Right lobe of liver (tissue), 6 donors: Measurements from ENCODE around the gene MRPS34. TPM values are rescaled to one million over a fixed set of nuclear protein-coding genes. Genes with fewer than 3 reads are reported as not detected.
A peak's percentile ranks its signal among the peaks of the same experiment; 100 is the strongest.

ENCODE experiments used
- ATAC-seq, 4 donors: fragments of 200-7000 bp; cut with Tn5 transposase; one replicate each; pipeline ENCODE4 v1.9.1; 2020; ENCODE audit warnings: mild to moderate bottlenecking in 4 of 4, moderate library complexity in 4 of 4
- DNase-seq, 3 donors: peaks; one replicate each; pipeline ENCODE4 v3.0.0-alpha.2; 2020
- H3K27ac ChIP-seq, 3 donors: fragments of 200-600 bp; one replicate each; pipeline ENCODE4 v1.8.0; 2022
- H3K27me3 ChIP-seq, 2 donors: fragments of 200-600 bp; one replicate each; pipeline ENCODE4 v1.8.0; 2022
- H3K36me3 ChIP-seq, 4 donors: fragments of 200-600 bp; sonication (generic) in 1 of 4; one replicate each; pipeline versions ENCODE4 v1.5.1 to v1.8.0; 2017 to 2022; ENCODE audit warnings: control low read depth in 1 of 4
- H3K4me1 ChIP-seq, 4 donors: fragments of 200-600 bp; sonication (generic) in 1 of 4; one replicate each; pipeline versions ENCODE4 v1.5.1 to v1.8.0; 2017 to 2022; ENCODE audit warnings: control low read depth in 1 of 4
- H3K4me3 ChIP-seq, 3 donors: fragments of 200-600 bp; one replicate each; pipeline ENCODE4 v1.8.0; 2022
- H3K9me3 ChIP-seq, 4 donors: fragments of 200-600 bp; sonication (generic) in 1 of 4; one replicate each; pipeline versions ENCODE4 v1.5.1 to v1.8.0; 2017 to 2022; ENCODE audit warnings: control low read depth in 1 of 4
- CTCF ChIP-seq, 4 donors: fragments of 200-600 bp in 3 of 4; fragments of 450-650 bp in 1 of 4; IDR thresholded peaks; one replicate each; pipeline versions ENCODE4 v1.5.1 to v1.8.0; 2016 to 2022; ENCODE audit warnings: antibody characterized with exemption in 4 of 4, mild to moderate bottlenecking in 2 of 4
- POLR2A ChIP-seq: fragments of 450-650 bp; IDR thresholded peaks from one replicate; pipeline ENCODE4 v1.6.1; 2017; ENCODE audit warnings: antibody characterized with exemption, mild to moderate bottlenecking
- WGBS: methylation state at CpG from one replicate; pipeline ENCODE4 v1.1.6; 2018; ENCODE audit warnings: low coverage, low lambda C conversion rate; ENCODE audit not compliant: insufficient coverage; ENCODE audit errors: missing lambda C conversion rate; 5-methylcytosine and 5-hydroxymethylcytosine counted together
- intact Hi-C, 2 donors: fragments of 100-400 bp; cut with DNase I; formaldehyde crosslinking; loops; one replicate each; pipeline versions ENCODE4 v1.11.2 to v1.14.1; 2022
- total RNA-seq, 6 experiments: library from RNA; depleted of rRNA in 2 of 6; stranded (reverse); fragments of >200 nt in 2 of 6; fragmentation: NEBNext Ultra II Directional in 3 of 6; extraction: Animal tissue kit (Norgen Biotek cat#: 25700) in 3 of 6; gene quantifications; one replicate each; pipeline versions ENCODE4 v1.1.0 to v1.2.4, GENCODE V29; 2016 to 2023
- donor health status: DM: no; HTN: yes; CAD: no.
- donor health status: DM: no; HTN: no; CAD: no.
- donor health status: DM: no; HTN: no; CAD: no.
- donor health status: DM: no; HTN: yes; CAD: no.
- donor health status: DM: no; HTN: yes; CAD: no.

The MRPS34 gene
- total RNA-seq, 6 experiments from 2014 or later = 42.5 to 90.5 (median 52.9) TPM

- peak; percentile 30 to 62 (median 51) for DNase-seq
- no peak for ATAC-seq
- Histone ChIP-seq H3K36me3 (peaks cover 0 to 14% (median 7%) of the 10 kb centered on the region in 4 donors), H3K4me1 (peaks cover 0 to 38% (median 6%) of the 10 kb centered on the region in 4 donors), H3K27me3 (no peaks in the 10 kb centered on the region), H3K27ac (no peak overlapping the region), H3K4me3 (no peak overlapping the region), H3K9me3 (no peaks in the 10 kb centered on the region)
- 37% methylated on average over 4 of the region's 44 CpGs for WGBS
- TF ChIP-seq CTCF (IDR thresholded peaks at IDR 0.05) = no peak
- intact Hi-C loops = no loop called here
Observed at GRCh38 chr16:1790611-1791255, 17.8 kb upstream of the MRPS34 start.

GRCh38 chr16:1790261-1790610 is 17.3 kb upstream of the MRPS34 start:
- Histone ChIP-seq H3K9me3 (no peaks in the 10 kb centered on the region), H3K27ac (no peak overlapping the region), H3K4me1 (peaks cover 0 to 35% (median 6%) of the 10 kb centered on the region in 4 donors), H3K36me3 (peaks cover 0 to 14% (median 7%) of the 10 kb centered on the region in 4 donors), H3K27me3 (no peaks in the 10 kb centered on the region), H3K4me3 (no peak overlapping the region)
- ATAC-seq (no peak), DNase-seq (no peak)
- no peak for TF ChIP-seq CTCF (IDR thresholded peaks at IDR 0.05)
- TF ChIP-seq POLR2A = no peak
- WGBS = 85% methylated on average over 13 of the region's 15 CpGs
- intact Hi-C loops = no loop called here

GRCh38 chr16:1789643-1790045 is 16.7 kb upstream of the MRPS34 start:
- no peak for TF ChIP-seq POLR2A
- TF ChIP-seq CTCF (IDR thresholded peaks at IDR 0.05) = no peak
- Histone ChIP-seq H3K27ac (no peak overlapping the region), H3K4me3 (no peak overlapping the region), H3K4me1 (peaks cover 0 to 29% (median 6%) of the 10 kb centered on the region in 4 donors), H3K36me3 (peaks cover 0 to 14% (median 7%) of the 10 kb centered on the region in 4 donors), H3K9me3 (no peaks in the 10 kb centered on the region), H3K27me3 (no peaks in the 10 kb centered on the region)
- peak in 1 of 3 donors; percentile 48 for DNase-seq
- no peak for ATAC-seq
- WGBS = 89% methylated on average over 3 of the region's 25 CpGs
- intact Hi-C loops = no loop called here

GRCh38 chr16:1788708-1789100 is 15.8 kb upstream of the MRPS34 start:
- TF ChIP-seq POLR2A = no peak
- no peak for TF ChIP-seq CTCF (IDR thresholded peaks at IDR 0.05)
- peaks cover 0 to 25% (median 9%) of the 10 kb centered on the region in 4 donors for H3K4me1 ChIP-seq
- H3K9me3 ChIP-seq = no peaks in the 10 kb centered on the region
- ATAC-seq (no peak), DNase-seq (no peak)
- intact Hi-C loops = no loop called here
- no CpG with 5 or more reads among the region's 19 CpGs for WGBS
- no peak overlapping the region for H3K4me3 ChIP-seq
- H3K27me3 ChIP-seq = no peaks in the 10 kb centered on the region
- peaks cover 0 to 14% (median 7%) of the 10 kb centered on the region in 4 donors for H3K36me3 ChIP-seq
- H3K27ac ChIP-seq = no peak overlapping the region
